GM21528 (cell line): ENCODE results near the gene EVI2A.
"Not testable (repeated sequence)": the region's sequence is repeated elsewhere in the genome, so short reads cannot be mapped to it uniquely, and the experiment has no call there.

Experiments
- ATAC-seq: cut with Tn5 transposase; IDR thresholded peaks from one replicate; pipeline ENCODE4 v1.9.1; 2021; ENCODE audit warnings: mild to moderate bottlenecking, moderate library complexity; ENCODE audit not compliant: unreplicated experiment, low FRiP score

EVI2A gene, protein sequence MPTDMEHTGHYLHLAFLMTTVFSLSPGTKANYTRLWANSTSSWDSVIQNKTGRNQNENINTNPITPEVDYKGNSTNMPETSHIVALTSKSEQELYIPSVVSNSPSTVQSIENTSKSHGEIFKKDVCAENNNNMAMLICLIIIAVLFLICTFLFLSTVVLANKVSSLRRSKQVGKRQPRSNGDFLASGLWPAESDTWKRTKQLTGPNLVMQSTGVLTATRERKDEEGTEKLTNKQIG

DNA sequence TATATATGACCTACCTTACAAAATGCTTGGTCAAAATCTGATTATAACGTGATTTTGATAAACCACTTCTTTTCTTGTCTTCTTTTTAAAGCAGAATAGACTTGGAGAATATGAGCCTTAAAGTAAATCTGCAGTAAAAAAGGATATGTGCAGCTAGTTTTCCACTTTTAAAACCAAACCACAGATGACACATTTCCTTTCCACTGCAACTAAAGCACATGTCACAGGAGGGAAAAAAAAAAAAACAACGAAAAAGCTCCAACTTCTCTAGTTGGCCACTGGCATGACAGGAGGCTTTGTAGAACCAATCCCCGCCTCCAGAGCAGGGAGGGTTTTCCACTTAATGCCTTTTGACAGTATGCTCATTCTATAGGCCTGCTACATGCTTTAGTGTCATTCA lies at the start of gene EVI2A:
TSS of gene EVI2A (minus strand) at position 142 of the 400 bp plus-strand sequence. CDS start 2,609 bp downstream, outside the sequence.
- ATAC-seq, result no peak

DNA sequence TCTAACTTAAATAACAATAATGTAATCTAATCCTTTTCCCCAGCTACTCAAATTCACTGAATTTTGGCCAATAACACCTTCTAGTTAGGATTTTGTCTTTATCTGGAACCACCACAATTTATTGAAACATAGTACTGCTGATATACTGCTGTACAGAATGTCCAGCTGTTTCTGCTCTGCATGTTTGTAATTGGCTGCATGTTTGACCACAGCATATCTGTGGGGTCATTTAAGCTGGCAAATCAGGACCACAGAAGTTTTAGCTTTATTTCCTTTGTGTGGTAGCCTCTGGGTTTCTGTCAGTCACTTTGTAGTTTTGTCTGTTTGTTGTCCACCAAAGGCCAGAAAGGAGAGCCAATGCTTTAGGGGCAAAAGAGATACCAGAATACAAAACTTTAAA lies 47.8 kb upstream of the EVI2A start:
- ATAC-seq, result no peak

DNA sequence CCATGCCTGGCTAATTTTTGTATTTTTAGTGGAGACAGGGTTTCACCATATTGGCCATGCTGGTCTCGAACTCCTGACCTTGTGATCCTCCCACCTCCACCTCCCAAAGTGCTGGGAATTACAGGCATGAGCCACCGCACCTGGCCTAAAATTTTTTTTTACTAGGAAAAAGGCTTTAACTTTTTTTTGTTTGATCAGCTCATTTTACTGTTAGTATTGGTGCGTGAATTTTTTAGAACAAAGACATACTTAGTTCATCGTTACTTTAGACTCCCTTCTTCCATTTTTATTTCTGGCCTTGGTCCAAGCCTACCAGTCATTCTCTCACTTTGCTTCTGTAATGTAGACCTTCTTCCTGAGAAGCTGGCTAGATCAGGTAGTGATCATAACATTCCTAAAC lies 44.7 kb upstream of the EVI2A start:
- no peak for ATAC-seq

DNA sequence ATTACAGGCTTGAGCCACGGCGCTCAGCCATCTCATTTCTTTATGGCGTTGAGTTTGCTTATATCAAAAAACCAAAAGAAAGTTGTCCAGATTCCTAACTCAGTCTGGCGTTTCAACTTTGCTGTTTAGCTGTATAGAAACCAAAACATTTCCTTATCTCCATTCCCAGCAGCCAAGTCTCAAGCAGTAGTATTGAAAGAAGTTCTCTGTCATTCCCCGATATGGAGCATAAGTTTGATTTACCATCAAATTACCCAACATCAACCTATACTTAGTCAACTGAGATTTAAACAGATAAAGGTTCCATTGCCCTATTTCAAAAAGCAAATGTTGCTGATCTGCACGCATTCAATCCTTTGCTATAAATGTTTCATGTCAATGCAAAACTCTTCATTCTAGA lies 42.6 kb upstream of the EVI2A start:
- ATAC-seq, result no peak

DNA sequence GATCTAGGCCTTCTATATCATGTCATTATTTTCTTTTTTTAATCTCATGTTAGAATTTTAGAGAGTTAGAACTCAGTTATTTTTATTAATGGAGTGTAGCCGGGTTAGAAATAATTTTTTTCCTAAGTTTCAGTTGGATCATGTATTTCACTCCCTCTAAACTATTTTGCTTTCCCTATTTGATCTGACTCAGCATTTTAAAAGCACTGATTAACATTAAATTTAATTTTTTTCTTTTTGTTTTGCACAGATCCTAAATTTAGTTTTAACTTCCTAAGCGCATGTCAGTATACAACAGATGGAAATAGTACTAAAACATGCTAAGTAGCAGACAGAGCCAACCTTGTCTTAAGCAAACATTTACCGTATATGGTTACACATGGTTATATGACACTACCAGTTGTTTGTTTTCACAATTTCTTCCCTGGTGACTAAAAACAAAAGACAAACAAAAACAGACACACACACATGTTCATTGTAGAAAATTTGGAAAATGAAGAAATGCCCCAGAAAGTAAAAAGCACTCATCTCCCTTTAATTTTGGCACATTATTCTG lies 36.5 kb upstream of the EVI2A start:
- ATAC-seq, result no peak

DNA sequence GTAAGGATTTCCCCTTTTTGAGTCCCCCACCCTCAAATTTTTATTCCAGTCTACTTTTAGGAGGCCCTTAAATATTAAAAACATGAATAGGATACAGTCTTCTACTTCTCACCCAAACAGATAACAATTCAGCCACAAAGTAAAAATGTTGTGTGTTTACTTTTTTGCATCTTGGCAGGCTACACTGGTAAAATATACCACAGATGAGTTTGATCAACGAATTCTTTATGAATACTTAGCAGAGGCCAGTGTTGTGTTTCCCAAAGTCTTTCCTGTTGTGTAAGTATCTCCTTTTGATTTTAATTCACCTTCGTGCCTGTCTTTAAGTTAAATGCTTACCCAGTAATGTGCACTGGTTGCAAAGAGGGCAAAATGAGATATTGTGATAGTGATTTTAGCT lies 35.7 kb upstream of the EVI2A start:
- no peak for ATAC-seq

DNA sequence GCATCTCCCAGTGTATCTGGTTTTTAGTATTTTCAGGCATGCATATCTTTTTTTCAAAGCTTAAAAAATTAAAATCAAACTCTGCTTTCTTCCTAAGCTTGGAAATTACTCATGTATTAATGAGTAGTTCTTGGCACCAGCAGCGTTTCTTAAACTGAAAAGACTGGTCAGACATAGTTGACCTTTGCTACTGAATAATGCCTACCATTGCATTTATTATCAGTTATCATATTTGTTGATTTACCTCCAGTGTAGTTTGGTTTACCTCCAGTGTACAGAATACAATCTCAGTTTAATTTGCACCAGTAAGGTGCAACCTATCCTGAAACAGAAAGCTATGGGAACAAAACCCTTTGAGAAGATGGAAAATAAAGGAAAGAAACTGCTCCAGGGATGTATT lies 34.5 kb upstream of the EVI2A start:
- ATAC-seq, result no peak

DNA sequence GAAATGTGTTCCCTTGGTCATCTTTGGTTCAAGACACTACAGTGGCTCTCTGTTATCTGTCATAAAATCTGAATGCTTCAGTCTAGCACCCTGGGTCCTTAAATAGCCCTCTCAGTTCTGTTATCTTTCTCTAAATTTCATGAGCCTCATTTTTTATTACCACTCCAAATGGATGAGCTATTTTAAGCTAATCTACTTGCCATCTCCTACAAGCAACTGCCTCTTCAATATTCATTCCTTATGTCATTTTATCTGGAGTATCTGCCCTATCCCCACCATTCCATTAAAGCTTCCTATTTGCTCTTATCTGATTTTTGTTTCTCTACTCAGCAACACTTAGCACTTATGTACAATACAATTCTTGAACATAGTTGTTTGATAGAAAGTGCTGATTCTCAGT lies 28.0 kb upstream of the EVI2A start:
- ATAC-seq, result no peak

DNA sequence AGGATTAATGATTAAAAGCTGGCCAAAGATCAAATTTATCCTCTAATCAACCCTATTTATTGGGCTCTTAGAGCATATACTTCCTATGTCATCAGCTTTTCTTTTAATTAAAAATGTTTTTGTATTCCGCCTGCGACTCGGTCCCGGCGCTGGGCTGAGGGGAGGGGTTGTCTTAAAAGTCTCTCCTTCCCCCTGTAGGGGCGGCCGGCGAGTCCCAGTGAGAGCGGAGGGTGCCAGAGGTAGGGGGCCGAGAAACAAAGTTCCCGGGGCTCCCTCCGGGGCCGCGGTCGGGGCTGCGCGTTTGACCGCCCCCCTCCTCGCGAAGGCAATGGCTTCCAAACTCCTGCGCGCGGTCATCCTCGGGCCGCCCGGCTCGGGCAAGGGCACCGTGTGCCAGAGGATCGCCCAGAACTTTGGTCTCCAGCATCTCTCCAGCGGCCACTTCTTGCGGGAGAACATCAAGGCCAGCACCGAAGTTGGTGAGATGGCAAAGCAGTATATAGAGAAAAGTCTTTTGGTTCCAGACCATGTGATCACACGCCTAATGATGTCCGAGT lies 23.8 kb upstream of the EVI2A start:
- not testable (repeated sequence) for ATAC-seq

DNA sequence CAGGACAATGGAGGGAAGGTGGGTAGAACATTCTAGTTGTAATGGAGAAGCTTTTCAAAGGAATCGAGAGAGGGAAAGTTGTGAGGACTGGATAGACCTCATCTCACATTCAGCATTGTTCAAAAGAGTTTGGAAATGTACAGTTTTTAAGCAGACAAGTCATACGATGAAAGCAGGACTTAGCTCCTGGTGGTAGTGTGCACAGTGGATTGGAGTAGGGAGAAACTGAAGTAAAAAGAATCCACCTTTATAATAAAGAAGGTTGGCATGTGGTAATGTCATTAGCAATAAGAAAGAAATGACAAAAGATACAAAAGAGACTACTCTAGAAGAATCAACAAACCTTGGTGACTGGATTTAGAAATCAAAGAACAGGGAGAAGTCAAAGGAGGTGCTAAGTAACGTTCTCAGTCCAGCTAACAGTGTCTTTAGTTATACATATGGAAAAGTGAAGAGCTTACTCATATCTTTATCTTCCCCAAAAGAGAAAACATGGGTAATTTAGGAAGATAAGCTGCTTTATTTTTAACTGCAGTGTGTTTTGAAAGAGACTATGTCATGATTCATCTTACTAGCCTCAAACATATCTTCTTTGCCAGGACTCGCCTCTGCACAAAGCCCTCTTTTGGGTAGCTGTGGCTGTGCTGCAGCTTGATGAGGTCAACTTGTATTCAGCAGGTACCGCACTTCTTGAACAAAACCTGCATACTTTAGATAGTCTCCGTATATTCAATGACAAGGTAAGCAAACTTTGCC lies 18.7 kb upstream of the EVI2A start:
- no peak for ATAC-seq

DNA sequence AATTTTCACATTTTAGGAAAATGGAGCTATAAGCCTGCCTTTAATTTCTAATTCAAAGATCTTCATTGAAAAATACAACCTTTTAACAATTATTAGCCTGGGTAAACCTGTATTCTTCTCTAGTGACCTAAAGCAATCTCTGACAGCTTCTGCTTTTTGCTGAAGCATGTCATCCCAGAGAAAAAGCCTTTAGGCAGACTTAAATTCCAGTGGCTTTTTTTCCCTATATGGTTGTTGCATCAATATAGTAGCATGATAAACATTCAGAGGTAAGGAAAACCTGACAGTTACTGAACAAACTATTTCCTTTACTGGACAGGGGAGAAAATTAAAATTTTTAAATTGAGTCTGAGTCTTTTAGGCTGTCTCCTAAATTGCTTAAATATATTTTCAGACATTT lies 7.8 kb upstream of the EVI2A start:
- no peak for ATAC-seq

DNA sequence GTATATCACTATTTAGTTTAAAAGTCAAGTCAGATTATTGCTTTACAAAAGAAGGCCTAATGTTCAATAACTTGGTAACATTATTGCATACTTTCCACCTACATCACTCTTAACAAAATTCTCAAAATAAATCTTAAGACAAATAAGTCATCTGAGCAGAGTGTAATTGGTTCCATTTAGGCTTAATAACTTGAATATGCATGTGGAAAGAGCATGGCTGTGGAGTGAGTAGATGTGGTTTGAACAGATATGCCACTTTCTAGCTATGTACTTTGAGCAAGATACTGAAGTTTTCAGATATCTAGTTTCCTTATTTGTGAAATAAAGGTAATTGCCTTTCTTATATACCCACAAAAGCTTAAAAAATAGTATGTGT lies 6.7 kb upstream of the EVI2A start:
- ATAC-seq, result no peak

DNA sequence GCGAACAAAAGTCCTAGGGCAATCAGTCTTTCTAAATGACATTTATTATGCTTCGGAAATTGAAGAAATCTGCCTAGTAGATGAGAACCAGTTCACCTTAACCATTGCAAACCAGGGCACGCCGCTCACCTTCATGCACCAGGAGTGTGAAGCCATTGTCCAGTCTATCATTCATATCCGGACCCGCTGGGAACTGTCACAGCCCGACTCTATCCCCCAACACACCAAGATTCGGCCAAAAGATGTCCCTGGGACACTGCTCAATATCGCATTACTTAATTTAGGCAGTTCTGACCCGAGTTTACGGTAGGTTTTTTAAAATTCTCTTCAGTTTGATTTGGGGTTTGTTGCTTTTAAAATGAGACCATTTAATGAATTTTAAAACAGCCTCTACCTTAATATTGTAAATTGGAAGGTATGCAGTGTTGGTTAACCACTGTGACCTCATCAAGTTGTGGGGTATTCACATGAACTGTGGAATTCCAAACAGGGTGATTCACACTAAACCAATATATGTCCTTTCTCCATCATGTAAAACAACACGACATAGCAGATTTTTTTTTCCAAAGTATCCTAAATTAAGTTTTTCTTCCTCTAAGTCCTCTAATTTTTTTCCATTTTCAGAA lies 6.2 kb upstream of the EVI2A start:
- no peak for ATAC-seq

DNA sequence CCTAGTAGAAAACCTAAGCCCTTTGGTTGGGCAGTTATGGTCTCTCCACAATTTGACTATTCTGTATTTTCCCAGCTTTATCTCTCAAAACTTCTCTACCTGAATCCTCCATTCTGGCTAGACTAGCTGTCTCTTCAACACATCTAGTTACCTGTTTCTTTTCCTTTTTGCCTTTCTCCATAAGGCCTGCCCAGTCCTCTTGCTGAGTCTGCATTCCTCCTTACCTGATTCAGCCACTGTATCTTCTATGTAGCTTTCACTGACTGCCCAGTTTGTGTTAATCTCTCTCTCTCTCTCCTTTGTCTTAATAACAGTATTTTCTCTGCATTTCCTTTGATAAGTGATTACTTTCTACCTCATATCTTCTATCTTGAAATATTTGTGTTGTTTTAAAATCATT lies 2.1 kb upstream of the EVI2A start:
- ATAC-seq, result no peak

DNA sequence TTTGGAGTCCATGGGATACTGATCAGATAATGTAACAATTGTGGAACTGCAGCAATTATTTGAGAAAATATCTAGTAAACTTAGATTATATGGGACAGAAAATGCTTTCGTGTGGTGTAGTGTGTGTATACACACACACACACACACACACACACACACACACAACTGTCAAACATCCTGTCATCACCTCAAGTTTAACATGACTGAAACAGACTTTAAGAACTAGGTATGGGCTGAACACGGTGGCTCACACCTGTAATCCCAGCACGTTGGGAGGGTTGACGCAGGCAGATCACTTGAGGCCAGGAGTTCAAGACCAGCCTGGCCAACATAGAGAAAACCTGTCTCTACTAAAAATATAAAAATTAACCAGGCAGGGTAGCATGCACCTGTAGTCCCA lies 544 bp upstream of the EVI2A start:
- no peak for ATAC-seq

DNA sequence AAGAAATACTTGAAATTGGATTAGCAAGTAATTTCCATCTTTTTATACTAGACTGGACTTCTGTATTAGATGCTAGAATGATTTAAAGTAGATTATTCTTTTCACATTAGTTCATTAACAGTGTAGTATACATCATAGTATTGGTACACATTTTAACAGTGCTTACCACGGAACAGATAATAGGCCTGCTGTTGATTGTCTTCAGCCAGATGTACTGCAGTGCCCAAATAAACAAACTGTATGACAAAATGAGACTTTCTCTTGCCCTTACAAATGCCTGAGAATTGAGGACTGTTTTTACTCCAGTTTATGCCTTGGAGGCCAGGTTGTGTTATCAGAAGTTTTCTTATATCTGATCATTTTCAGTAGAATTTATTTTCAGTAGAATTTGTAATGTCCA lies 631 bp downstream of the EVI2A start:
- ATAC-seq, result no peak

DNA sequence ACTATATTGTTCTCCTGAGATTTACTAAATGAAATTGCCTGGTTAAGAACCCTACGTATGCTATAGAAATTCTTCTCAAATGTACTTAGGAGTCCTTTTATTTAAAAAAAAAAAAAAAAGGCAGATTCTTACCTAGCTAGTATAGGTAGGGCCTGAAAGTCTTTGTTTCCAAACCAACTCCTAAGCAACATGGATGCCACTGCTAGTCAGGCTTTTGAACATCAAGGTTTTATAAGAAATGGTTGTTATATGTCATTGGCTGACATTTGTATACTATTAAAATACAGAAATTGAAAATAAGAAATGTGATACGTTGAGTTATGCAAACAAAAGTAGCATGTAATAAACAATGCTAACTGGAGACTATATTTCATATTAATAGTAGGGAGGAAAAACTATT lies 1.2 kb downstream of the EVI2A start:
- ATAC-seq, result no peak

DNA sequence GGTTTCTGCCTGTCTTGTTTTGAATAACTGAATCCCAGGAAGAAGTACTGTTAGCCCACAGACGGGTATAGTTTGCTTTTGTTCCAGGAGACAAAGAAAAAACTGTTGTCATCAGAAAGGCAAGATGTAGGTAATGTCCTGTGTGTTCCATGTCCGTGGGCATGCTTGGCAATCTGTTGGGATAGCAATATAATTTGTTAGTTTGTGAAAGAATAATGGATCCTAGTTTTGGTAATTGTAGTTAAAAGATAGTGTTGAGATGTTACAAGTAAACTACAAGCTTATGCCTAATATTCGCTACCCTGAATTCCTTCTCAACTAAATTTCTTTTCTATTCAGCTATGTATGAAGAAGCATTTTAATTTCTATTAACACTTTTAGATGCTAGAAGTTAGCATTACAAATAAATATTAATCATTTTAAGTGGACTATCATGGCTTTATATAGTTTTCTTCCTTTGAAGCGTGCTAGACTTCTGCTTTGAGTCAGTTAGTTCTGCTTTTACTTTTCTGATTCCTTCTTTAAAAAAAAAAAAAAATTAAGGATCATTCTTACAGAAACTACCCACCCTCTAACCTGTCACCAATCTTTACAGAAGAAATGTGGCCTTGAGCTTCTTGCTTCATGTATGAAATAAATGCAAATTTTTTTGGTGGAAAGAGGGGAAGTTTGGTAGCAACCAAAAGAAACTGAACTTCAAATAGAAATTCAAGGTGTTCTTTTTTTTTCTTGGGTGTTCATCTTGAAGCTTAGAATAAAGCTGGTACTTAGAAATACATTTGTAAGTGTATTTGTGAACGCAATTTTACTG lies 2.4 kb downstream of the EVI2A start:
- ATAC-seq, result no peak

DNA sequence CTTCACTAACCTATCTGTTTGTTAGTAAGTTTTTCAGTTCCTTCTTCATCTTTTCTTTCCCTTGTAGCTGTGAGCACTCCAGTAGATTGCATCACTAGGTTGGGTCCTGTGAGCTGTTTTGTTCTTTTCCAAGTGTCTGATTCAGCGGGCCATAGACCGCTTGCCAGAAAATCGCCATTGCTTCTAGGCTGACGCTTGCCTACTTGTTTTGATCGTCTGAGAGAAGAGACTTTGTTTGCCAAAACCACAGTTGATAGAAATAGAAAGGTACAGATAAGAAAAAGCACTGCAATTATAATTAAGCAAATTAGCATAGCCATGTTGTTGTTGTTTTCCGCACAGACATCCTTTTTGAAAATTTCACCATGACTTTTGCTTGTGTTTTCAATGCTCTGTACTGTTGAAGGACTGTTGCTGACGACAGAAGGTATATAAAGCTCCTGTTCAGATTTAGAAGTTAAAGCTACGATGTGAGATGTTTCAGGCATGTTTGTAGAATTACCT lies 3.1 kb downstream of the EVI2A start:
- no peak for ATAC-seq

DNA sequence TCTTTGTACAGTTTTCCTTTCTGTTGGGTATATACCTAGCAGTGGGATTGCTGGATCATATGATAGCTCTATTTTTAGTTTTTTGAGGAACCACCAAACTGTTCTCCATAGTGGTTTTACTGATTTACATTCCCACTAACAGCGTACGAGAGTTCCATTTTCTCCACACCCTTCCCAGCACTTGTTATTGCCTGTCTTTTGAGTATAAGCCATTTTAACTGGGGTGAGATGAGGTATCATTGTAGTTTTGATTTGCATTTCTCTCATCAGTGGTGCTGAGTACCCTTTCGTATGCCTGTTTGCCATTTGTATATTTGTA lies 6.7 kb downstream of the EVI2A start:
- no peak for ATAC-seq
